GM18858 (cell line): ENCODE data around the gene IGF2BP3.
A peak's percentile ranks its signal among the peaks of the same experiment; 100 is the strongest.

Experiments
- ATAC-seq: cut with Tn5 transposase; IDR thresholded peaks from one replicate; pipeline ENCODE4 v1.9.1; 2021; ENCODE audit not compliant: unreplicated experiment

The IGF2BP3 gene

GRCh38 chr7:23298885-23299769 is 171.2 kb downstream of the IGF2BP3 start, which contains the start of gene MALSU1:
MALSU1 (plus strand) TSS chr7:23299339; CDS start chr7:23299353, 14 bp downstream.
- peak; percentile 98 for ATAC-seq

DNA sequence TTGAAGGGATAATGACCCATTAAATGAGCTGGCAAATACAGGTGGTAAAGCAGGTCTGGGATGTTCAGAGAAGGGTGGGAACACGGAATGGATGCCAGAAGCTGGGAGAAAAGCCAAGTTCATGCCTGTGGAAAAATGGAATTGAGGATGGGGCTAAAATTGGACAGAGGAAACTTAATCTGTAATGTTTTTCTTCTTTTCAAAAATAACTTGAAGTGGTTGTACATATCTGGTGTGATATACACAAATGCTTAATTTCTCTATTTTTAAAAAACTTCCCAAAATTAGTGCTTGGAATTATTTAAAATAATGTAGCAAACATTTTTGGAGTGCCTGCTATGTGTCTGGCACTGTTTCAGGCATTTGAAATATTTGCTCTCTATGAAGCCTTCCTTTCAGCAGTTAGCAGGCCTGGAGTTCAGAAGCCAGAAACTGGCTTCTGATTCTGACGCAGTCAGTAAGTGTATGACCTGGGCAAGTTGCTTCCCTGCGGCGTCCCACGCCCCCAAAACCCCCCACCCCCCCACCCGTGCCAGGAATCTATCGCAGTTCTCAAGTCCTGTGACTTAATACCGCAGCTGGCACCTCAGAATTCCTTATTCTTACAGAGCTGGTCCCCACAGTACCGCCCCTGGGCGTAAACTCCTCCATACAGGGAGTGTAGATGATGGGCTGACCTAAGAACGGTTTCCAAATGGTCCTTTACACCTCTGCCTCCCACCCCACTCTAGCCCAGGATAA is 172.0 kb downstream of the IGF2BP3 start:
- ATAC-seq, result no peak

DNA sequence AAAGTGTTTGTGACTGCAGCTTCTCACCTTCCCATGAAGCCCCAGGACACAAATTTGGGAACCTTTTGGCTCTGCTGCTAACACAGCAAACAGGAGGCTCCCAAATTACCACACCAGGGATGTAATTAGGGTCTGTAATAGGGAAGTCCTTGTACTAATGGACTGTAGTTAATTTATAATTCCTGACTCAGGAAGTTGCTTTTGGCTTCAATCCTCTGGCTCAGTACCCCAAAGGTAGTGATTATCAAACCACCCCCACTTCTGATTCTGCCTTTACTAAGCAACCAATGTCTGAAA is 174.9 kb downstream of the IGF2BP3 start:
- ATAC-seq, result no peak

GRCh38 chr7:23294549-23295400 is 175.5 kb downstream of the IGF2BP3 start:
- ATAC-seq, result no peak

GRCh38 chr7:23293500-23294073 is 176.7 kb downstream of the IGF2BP3 start:
- no peak for ATAC-seq

DNA sequence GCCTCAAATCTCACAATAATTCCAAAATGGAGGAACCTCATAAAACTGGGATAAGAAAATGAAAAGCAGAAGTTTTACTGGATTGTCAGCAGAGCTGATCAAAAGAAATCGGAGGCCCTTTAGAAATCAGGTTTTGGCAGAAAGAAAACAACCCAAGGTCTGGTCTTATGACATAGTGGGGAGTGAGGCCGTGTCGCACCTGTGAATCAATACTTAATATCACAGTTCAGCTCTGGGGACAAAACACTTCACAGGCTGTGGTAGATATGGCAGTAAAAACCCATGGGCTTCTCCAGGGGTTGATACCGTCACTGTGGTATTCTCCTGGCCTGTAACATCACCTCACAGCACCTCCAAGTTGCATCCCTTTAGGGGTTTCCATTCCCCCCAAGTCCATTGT is 177.7 kb downstream of the IGF2BP3 start:
- ATAC-seq, result no peak

DNA sequence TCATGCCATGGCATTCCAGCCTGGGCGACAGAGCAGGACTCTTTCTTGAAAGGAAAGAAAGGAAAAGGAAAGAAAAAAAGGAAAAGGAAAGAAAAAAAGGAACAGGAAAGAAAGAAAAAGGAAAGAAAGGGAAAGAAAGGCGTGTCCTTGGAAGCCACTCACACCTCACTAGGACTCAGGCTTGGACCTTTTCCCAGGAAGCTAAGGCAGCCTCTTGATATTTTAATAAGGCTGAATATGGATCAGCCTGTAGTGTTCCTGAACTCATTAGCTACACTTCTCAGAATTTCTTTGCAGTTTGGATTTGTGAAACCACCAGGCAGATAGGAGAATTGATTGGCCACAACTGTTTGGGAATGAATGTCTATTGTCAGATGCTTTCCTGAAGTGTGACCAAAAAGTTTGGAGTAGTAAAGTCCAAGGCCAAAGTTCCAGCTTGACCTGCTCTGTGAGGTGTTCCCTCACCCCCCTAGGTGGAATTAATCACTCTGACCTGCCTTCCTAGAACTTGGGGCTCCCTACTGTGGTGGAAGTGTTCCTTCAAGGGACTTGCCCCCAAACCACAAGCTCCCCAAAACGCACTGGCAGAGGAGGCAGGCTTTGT is 178.2 kb downstream of the IGF2BP3 start:
- ATAC-seq, result no peak

DNA sequence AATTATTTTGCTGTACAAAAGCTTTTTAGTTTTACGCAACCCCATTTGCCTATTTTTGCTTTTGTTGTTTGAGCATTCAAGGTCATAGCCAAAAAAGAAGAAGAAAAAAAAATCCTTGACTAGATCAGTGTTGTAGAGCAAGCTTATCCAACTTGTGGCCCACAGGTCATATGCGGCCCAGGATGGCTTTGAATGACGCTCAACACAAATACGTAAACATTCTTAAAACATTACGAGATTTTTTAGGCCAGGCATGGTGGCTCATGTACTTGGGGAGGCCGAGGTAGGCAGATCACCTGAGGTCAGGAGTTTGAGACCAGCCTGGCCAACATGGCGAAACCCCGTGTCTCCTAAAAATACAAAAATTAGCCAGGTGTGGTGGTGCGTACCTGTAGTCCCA is 179.3 kb downstream of the IGF2BP3 start:
- ATAC-seq, result no peak

DNA sequence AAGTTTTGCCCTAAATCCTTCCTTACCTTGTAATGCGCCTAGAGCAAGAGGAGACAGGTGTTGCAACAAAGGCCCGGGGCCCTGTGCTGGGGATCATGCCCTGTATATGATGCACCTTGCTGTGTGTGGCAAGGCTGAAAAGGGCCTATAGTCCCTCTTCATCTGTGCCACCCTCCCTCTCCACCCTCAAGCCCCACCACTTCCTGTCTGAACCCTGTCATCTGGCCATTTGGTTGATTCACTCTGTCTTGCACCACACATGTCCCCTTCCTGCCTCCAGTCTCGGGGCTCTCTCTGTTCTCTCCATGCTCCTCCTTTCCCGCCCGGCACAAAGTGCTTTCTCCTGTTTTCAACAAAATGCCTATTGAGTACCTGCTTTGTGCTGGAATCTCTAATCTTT is 182.7 kb downstream of the IGF2BP3 start:
- no peak for ATAC-seq

DNA sequence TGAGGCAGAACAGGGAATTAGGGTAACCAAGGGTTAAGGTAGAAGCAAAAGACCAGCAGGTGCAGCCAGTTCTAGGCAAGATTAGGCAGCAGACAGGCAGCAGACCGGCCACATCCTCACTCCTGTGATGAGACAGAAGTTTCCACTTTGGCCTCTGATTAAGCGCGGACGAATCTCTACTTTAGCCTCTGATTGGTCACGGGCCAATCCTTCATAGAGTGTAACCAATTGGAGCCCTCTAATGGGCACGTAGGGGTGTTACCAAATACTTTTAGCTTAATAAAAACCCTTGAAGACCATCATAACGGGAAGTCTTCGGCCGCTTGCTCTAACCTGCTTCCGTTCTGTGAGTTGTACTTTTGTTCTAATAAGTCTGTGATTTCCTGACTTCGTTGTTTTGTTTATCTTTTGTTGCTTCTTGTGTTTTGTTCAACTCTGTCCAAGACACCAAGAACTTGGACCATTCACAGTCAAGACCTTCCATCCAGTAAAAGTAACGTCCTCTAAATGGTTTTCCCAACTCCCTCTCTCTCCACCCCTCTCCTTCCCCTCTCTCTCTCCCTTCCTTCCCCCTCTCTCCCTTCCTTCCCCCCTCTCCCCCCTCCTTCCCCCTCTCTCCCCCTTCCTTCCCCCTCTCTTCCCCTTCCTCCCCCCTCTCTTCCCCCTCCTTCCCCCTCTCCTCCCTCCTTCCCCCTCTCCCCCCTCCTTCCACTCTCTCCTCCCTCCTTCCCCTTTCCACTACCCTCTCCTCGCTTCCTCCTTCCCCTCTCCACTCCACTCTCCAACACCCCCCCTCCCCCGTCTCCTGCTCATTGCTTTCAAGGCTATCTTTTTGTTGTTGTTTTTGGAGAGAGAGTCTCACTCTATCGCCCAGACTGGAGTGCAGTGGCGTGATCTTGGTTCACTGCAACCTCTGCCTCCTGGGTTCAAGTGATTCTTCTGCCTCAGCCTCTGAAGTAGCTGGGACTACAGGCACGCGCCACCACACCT is 184.3 kb downstream of the IGF2BP3 start:
- ATAC-seq, result no peak

DNA sequence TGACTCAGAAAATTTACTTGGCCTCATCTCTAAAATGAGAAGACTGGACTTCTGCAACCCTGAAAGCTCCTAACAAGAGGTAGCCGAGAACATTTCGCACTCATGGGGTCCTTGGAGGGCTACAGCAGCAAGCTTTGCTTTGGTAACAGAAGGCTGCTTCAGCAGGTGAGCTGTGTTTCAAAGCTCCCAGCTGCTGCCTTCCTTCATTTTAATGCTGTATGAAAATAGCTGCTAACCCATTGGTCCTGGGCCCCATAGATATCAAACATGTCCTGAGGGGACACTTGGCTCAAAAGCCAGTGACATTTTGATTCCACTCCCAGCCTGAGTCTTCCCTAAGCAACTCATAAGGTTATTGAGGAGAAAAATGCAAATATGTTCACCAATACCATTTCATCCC is 185.4 kb downstream of the IGF2BP3 start:
- ATAC-seq, result no peak

GRCh38 chr7:23283086-23283485 is 187.2 kb downstream of the IGF2BP3 start:
- ATAC-seq, result no peak

DNA sequence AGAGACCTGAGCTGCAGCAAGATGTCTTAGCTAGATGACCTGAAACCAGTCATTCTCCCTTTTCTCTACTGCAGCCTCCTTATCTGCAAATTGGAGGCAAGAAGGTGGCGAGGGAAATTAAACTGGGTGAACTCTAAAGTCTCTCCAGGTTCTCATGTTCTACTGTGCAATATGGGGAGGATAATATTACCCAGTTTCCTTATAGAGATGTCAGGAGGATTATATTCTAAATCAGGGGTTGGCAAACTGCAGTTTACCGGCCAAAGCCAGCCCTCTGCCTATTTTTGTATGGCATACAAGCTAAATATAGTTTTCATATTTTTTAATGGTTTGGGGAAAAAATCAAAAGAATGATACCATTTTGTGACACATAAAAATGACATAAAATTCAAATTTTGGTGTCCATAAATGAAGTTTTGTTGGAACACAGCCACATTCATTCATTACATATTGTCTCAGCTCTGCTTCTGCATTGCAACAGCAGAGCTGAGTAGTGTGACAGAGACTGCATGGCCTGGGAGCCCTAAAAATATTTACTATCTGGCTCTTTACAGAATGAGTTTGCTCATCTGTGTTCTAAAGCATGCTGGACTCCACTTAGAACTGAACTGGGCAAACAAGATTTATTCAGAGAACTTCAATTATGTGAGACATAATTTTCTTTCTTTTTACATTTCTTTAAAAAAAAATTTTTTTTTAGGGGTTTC is 190.3 kb downstream of the IGF2BP3 start:
- ATAC-seq, result no peak

DNA sequence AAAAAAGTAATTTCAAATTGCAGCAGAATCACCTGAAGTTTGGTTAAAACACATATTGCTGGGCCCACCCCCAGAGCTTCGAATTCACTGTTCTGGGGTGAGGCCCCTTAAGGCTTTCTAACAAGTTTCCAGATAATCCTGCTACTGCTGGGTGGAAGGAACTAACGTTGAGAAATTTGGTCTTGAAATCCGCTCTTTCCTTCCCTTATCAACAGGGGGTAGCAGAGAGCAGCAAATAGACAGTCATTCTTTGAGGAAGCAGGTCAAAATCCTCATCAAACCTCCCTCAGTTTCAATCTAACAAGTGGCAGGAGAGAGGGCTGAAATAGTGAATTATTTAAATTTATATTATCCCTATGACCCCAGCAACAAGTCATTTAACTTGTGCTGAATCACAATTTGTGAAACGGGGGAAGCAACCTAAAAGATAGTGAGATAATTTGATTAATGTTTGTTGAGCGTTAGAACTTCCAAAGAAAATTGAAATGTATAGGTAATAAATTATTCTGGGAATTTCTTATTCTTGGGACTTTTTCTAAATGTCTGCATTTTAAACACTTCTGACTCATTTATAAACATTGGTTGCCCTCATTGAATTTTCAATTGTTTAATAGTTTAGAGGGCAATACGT is 192.8 kb downstream of the IGF2BP3 start:
- ATAC-seq, result peak; percentile 32

GRCh38 chr7:23276947-23277346 is 193.3 kb downstream of the IGF2BP3 start:
- ATAC-seq, result no peak

GRCh38 chr7:23276376-23276775 is 193.9 kb downstream of the IGF2BP3 start:
- ATAC-seq, result no peak

DNA sequence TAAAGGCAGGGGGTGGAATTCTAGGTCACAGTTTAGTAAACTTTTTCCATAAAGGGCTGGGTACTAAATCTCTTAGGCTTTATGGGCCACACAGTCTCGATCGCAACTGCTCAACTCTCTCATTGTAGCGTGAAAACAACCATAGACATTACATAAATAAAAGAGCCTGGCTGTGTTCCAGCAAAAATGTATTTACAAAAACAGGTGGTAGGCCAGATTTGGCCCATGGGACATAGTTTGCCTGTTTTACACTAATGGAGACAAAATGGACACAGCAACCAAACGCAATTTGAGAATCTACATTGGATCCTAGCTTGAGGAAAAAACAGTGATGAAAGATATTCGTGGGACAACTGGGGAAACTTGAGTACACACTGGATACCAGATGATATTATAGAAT is 194.4 kb downstream of the IGF2BP3 start:
- ATAC-seq, result no peak

- ATAC-seq, result peak; percentile 83
These were observed 197.1 kb downstream of the IGF2BP3 start for GRCh38 chr7:23273141-23273599.
